CD14-positive monocyte (primary cell): ENCODE measurements around the gene CENPK. TPM values are rescaled to one million over a fixed set of nuclear protein-coding genes. Genes with fewer than 3 reads are reported as not detected.

Experiments used
- DNase-seq, 3 donors: peaks; one replicate each; pipeline ENCODE4 v3.0.0-alpha.2; 2011 to 2022
- H2AFZ ChIP-seq: 2 replicates; pipeline ENCODE4 v1.6.0; 2012; ENCODE audit warnings: mild to moderate bottlenecking, low read depth, low read length, inconsistent platforms; ENCODE audit not compliant: insufficient read depth, poor library complexity, severe bottlenecking
- H3K27ac ChIP-seq, 2 donors: 1 replicate in 1 of 2; 2 replicates in 1 of 2; pipeline ENCODE4 v1.5.1; 2012 to 2013; ENCODE audit warnings: low read length in 2 of 2, control low read depth in 1 of 2, inconsistent platforms in 1 of 2, low read depth in 1 of 2, mild to moderate bottlenecking in 1 of 2
- H3K27me3 ChIP-seq, 2 donors: one replicate each; pipeline versions ENCODE4 v1.6.0 to v1.6.1; 2011 to 2013; ENCODE audit warnings: low read length in 2 of 2; ENCODE audit not compliant: control insufficient read depth in 2 of 2, insufficient read depth in 2 of 2
- H3K36me3 ChIP-seq, 2 donors: replicated peaks in 1 of 2; 1 replicate in 1 of 2; 2 replicates in 1 of 2; pipeline versions ENCODE4 v1.5.1 to v1.6.1; 2012 to 2013; ENCODE audit warnings: low read length in 2 of 2, control low read depth in 1 of 2, inconsistent platforms in 1 of 2, mild to moderate bottlenecking in 1 of 2; ENCODE audit not compliant: insufficient read depth in 2 of 2, control insufficient read depth in 1 of 2
- H3K4me1 ChIP-seq, 2 donors: 1 replicate in 1 of 2; 2 replicates in 1 of 2; pipeline versions ENCODE4 v1.5.1 to v1.6.1; 2012 to 2013; ENCODE audit warnings: low read length in 2 of 2, control low read depth in 1 of 2, inconsistent platforms in 1 of 2, mild to moderate bottlenecking in 1 of 2, moderate library complexity in 1 of 2; ENCODE audit not compliant: insufficient read depth in 2 of 2, control insufficient read depth in 1 of 2
- H3K4me2 ChIP-seq: replicated peaks from 2 replicates; pipeline ENCODE3; 2012; ENCODE audit warnings: low read length, moderate library complexity, mild to moderate bottlenecking; ENCODE audit not compliant: poor library complexity, severe bottlenecking; ENCODE audit errors: extremely low read depth
- H3K4me3 ChIP-seq, 3 experiments: fragments of 200-600 bp in 1 of 3; sonication (generic) in 1 of 3; replicated peaks in 1 of 3; 1 replicate in 2 of 3; 2 replicates in 1 of 3; pipeline ENCODE4 v1.5.1; 2011 to 2013; ENCODE audit warnings: low read length in 3 of 3, mild to moderate bottlenecking in 3 of 3, control low read depth in 2 of 3, low read depth in 2 of 3, inconsistent platforms in 1 of 3, moderate library complexity in 1 of 3
- H3K79me2 ChIP-seq: 2 replicates; pipeline ENCODE4 v1.6.0; 2012; ENCODE audit warnings: mild to moderate bottlenecking, control low read depth, inconsistent platforms, low read length, moderate library complexity; ENCODE audit not compliant: insufficient read depth
- H3K9ac ChIP-seq: 2 replicates; pipeline ENCODE4 v1.6.0; 2017; ENCODE audit warnings: low read length, mild to moderate bottlenecking; ENCODE audit not compliant: insufficient read depth, poor library complexity, severe bottlenecking
- H3K9me3 ChIP-seq, 2 donors: replicated peaks in 1 of 2; 1 replicate in 1 of 2; 2 replicates in 1 of 2; pipeline versions ENCODE4 v1.5.1 to v1.6.1; 2012 to 2013; ENCODE audit warnings: low read length in 2 of 2, control low read depth in 1 of 2; ENCODE audit not compliant: control insufficient read depth in 1 of 2, insufficient read depth in 1 of 2
- H4K20me1 ChIP-seq: 2 replicates; pipeline ENCODE4 v1.6.0; 2012; ENCODE audit warnings: mild to moderate bottlenecking, low read length, control low read depth, moderate library complexity; ENCODE audit not compliant: insufficient read depth
- H3K27ac Mint-ChIP-seq, 7 donors: one replicate each; pipeline ENCODE4 v1.8.0; 2020; ENCODE audit warnings: mild to moderate bottlenecking in 7 of 7, mixed read lengths in 7 of 7, moderate library complexity in 6 of 7, inconsistent platforms in 2 of 7
- H3K27me3 Mint-ChIP-seq, 3 donors: one replicate each; pipeline ENCODE4 v1.8.0; 2021 to 2022; ENCODE audit warnings: low read depth in 3 of 3, mild to moderate bottlenecking in 3 of 3, mixed read lengths in 3 of 3, moderate library complexity in 3 of 3, inconsistent platforms in 1 of 3
- H3K36me3 Mint-ChIP-seq, 2 donors: one replicate each; pipeline ENCODE4 v1.8.0; 2020; ENCODE audit warnings: mixed read lengths in 2 of 2, inconsistent platforms in 1 of 2, mild to moderate bottlenecking in 1 of 2
- H3K4me1 Mint-ChIP-seq: one replicate; pipeline ENCODE4 v1.8.0; 2020; ENCODE audit warnings: mild to moderate bottlenecking, mixed read lengths
- H3K4me3 Mint-ChIP-seq, 2 donors: one replicate each; pipeline ENCODE4 v1.8.0; 2020; ENCODE audit warnings: mild to moderate bottlenecking in 2 of 2, mixed read lengths in 2 of 2, moderate library complexity in 1 of 2
- H3K9me3 Mint-ChIP-seq, 7 donors: one replicate each; pipeline ENCODE4 v1.8.0; 2020 to 2022; ENCODE audit warnings: mixed read lengths in 7 of 7, mild to moderate bottlenecking in 6 of 7, moderate library complexity in 6 of 7, inconsistent platforms in 2 of 7
- CTCF ChIP-seq: fragments of 200-600 bp; IDR thresholded peaks from one replicate; pipeline ENCODE4 v1.8.0; 2022; ENCODE audit warnings: antibody characterized with exemption, mild to moderate bottlenecking
- WGBS: methylation state at CpG from one replicate; pipeline ENCODE4 v1.1.5; 2013; ENCODE audit warnings: missing lambda C conversion rate; ENCODE audit not compliant: insufficient coverage; 5-methylcytosine and 5-hydroxymethylcytosine counted together
- intact Hi-C, 2 donors: fragments of 100-400 bp; cut with micrococcal nuclease; formaldehyde crosslinking; loops; one replicate each; pipeline versions ENCODE4 v1.15.0 to v1.15.1; 2023
- polyA plus RNA-seq, 3 donors: library from polyadenylated mRNA; depleted of rRNA in 1 of 3; unstranded in 2 of 3; stranded (reverse) in 1 of 3; fragments of 300-500 nt in 2 of 3; fragments of >200 nt in 1 of 3; fragmentation: Illumina TruSeq in 2 of 3; gene quantifications; 1 replicate in 2 of 3; 2 replicates in 1 of 3; pipeline ENCODE4 v1.2.3, GENCODE V29; 2012 to 2021

CENPK gene
- polyA plus RNA-seq, 3 donors: 0.27 to 1.8 (median 0.83) TPM

GRCh38 chr5:65539827-65540226 is 23.1 kb downstream of the CENPK start:
- Histone ChIP-seq H3K4me1 (no peaks in the 10 kb centered on the region), H3K27ac (no peak overlapping the region), H4K20me1 (no peaks in the 10 kb centered on the region), H3K9ac (no peak overlapping the region), H2AFZ (no peak overlapping the region), H3K4me2 (no peak overlapping the region), H3K4me3 (no peak overlapping the region), H3K79me2 (no peaks in the 10 kb centered on the region), H3K36me3 (peaks cover 19 to 67% of the 10 kb centered on the region in 2 donors), H3K27me3 (no peaks in the 10 kb centered on the region), H3K9me3 (no peaks in the 10 kb centered on the region)
- intact Hi-C loops: no loop called here
- TF ChIP-seq CTCF: no peak
- H3K27me3 Mint-ChIP-seq: no peaks in the 10 kb centered on the region
- peaks cover 43 to 55% of the 10 kb centered on the region in 2 donors for H3K36me3 Mint-ChIP-seq
- no peak overlapping the region for H3K4me3 Mint-ChIP-seq
- H3K4me1 Mint-ChIP-seq: no peaks in the 10 kb centered on the region
- DNase-seq: no peak
- H3K27ac Mint-ChIP-seq: no peak overlapping the region
- H3K9me3 Mint-ChIP-seq: peaks cover 0 to 2% (median 0%) of the 10 kb centered on the region in 7 donors

GRCh38 chr5:65535529-65535987 is 27.4 kb downstream of the CENPK start:
- H3K4me3 ChIP-seq: no peak overlapping the region
- H3K4me1 ChIP-seq: no peaks in the 10 kb centered on the region
- H3K36me3 ChIP-seq: peaks cover 6 to 28% of the 10 kb centered on the region in 2 donors
- 100% methylated on average over 3 of the region's 6 CpGs for WGBS
- no peak overlapping the region for H3K9ac ChIP-seq
- Mint-ChIP-seq H3K27me3 (no peaks in the 10 kb centered on the region), H3K9me3 (peaks cover 0 to 2% (median 0%) of the 10 kb centered on the region in 7 donors), H3K36me3 (peaks cover 19 to 40% of the 10 kb centered on the region in 2 donors), H3K27ac (no peak overlapping the region), H3K4me3 (no peak overlapping the region), H3K4me1 (no peaks in the 10 kb centered on the region)
- no peaks in the 10 kb centered on the region for H3K79me2 ChIP-seq
- no peaks in the 10 kb centered on the region for H4K20me1 ChIP-seq
- TF ChIP-seq CTCF: no peak
- H3K9me3 ChIP-seq: no peaks in the 10 kb centered on the region
- intact Hi-C loops: no loop called here
- no peak for DNase-seq
- no peak overlapping the region for H3K4me2 ChIP-seq
- H3K27me3 ChIP-seq: no peaks in the 10 kb centered on the region
- no peak overlapping the region for H3K27ac ChIP-seq
- no peak overlapping the region for H2AFZ ChIP-seq
